SU-DHL-6 (cell line): ENCODE results near the gene MTCL1.

Source experiments
- H2AFZ ChIP-seq: fragments of 200-600 bp; sonication (generic); 2 replicates; pipeline ENCODE4 v1.6.1; 2014; ENCODE audit warnings: low read depth, mild to moderate bottlenecking, moderate library complexity, mixed read lengths, antibody characterized with exemption, low read length; ENCODE audit not compliant: severe bottlenecking
- H3F3A ChIP-seq: fragments of 200-600 bp; shearing (Covaris generic); 2 replicates; pipeline ENCODE4 v1.6.0; 2016; ENCODE audit warnings: antibody characterized with exemption, mild to moderate bottlenecking; ENCODE audit not compliant: insufficient read depth
- H3K27ac ChIP-seq: fragments of 200-600 bp; sonication (generic); 2 replicates; pipeline ENCODE4 v1.5.1; 2016; ENCODE audit warnings: low read depth, mild to moderate bottlenecking, low read length, moderate library complexity, mixed read lengths
- H3K27me3 ChIP-seq: fragments of 200-600 bp; sonication (generic), shearing (Covaris generic); 2 replicates; pipeline ENCODE4 v1.6.0; 2014; ENCODE audit warnings: mild to moderate bottlenecking, low read length
- H3K36me3 ChIP-seq: fragments of 200-600 bp; sonication (generic); 2 replicates; pipeline ENCODE4 v1.6.1; 2014; ENCODE audit warnings: mild to moderate bottlenecking, low read length, mixed read lengths
- H3K4me2 ChIP-seq: fragments of 300-600, 200-600 bp; shearing (Covaris generic), sonication (generic); 2 replicates; pipeline ENCODE4 v1.6.0; 2014; ENCODE audit warnings: low read length, low read depth, mild to moderate bottlenecking; ENCODE audit not compliant: poor library complexity, severe bottlenecking
- H3K4me3 ChIP-seq: fragments of 200-600 bp; sonication (generic); 2 replicates; pipeline ENCODE4 v1.5.1; 2014; ENCODE audit warnings: antibody characterized with exemption, low read length, mild to moderate bottlenecking, mixed read lengths; ENCODE audit not compliant: insufficient read depth, poor library complexity, severe bottlenecking
- H3K79me2 ChIP-seq: fragments of 200-600 bp; sonication (generic); 2 replicates; pipeline ENCODE4 v1.6.1; 2014; ENCODE audit warnings: mild to moderate bottlenecking, low read length, moderate library complexity; ENCODE audit not compliant: insufficient read depth
- H3K9ac ChIP-seq: fragments of 200-600 bp; sonication (generic); 2 replicates; pipeline ENCODE4 v1.7.0; 2014; ENCODE audit warnings: mild to moderate bottlenecking, low read length
- H3K9me2 ChIP-seq: fragments of 200-600 bp; sonication (generic); replicated peaks from 2 replicates; pipeline ENCODE4 v1.6.1; 2014; ENCODE audit warnings: low read length; ENCODE audit not compliant: insufficient read depth
- H3K9me3 ChIP-seq: fragments of 200-600 bp; sonication (generic); 2 replicates; pipeline ENCODE4 v1.6.1; 2014; ENCODE audit warnings: low read length, mixed read lengths; ENCODE audit not compliant: insufficient read depth
- H4K20me1 ChIP-seq: fragments of 200-600 bp; sonication (generic); 2 replicates; pipeline ENCODE4 v1.6.1; 2014; ENCODE audit warnings: low read depth, mild to moderate bottlenecking, antibody characterized with exemption, low read length, moderate library complexity, mixed read lengths
- CTCF ChIP-seq: fragments of 200-600 bp; sonication (generic); IDR thresholded peaks from one replicate; pipeline ENCODE4 v1.5.1; 2017; ENCODE audit warnings: antibody characterized with exemption, mild to moderate bottlenecking, low read length, moderate library complexity; ENCODE audit not compliant: insufficient read depth, poor library complexity, severe bottlenecking
- EZH2phosphoT487 ChIP-seq: fragments of 200-600 bp; sonication (generic), shearing (Covaris generic); conservative IDR thresholded peaks from 2 replicates; pipeline ENCODE4 v1.6.1; 2018; ENCODE audit warnings: mild to moderate bottlenecking, antibody characterized with exemption, low read length, moderate library complexity, mixed read lengths

MTCL1 gene

GRCh38 chr18:8709248-8710059 lies 4.1 kb downstream of the MTCL1 start:
- Histone ChIP-seq H3K9me3 (no peaks in the 10 kb centered on the region), H3K36me3 (no peaks in the 10 kb centered on the region), H3K4me2 (no peak overlapping the region), H3K9me2 (no peaks in the 10 kb centered on the region), H4K20me1 (no peaks in the 10 kb centered on the region), H3K79me2 (no peaks in the 10 kb centered on the region), H3K27me3 (no peaks in the 10 kb centered on the region), H3K9ac (no peak overlapping the region), H3K27ac (no peak overlapping the region), H3K4me3 (no peak overlapping the region), H3F3A (no peaks in the 10 kb centered on the region), H2AFZ (no peak overlapping the region)
- TF ChIP-seq CTCF (no peak), EZH2phosphoT487 (no peak)

GRCh38 chr18:8711736-8712135 lies 6.4 kb downstream of the MTCL1 start:
- H3K4me2 ChIP-seq: no peak overlapping the region
- no peaks in the 10 kb centered on the region for H3K79me2 ChIP-seq
- no peak overlapping the region for H3K27ac ChIP-seq
- H3K27me3 ChIP-seq: no peaks in the 10 kb centered on the region
- no peak for TF ChIP-seq EZH2phosphoT487
- no peak for TF ChIP-seq CTCF
- no peaks in the 10 kb centered on the region for H3K36me3 ChIP-seq
- H2AFZ ChIP-seq: no peak overlapping the region
- no peak overlapping the region for H3K4me3 ChIP-seq
- no peaks in the 10 kb centered on the region for H4K20me1 ChIP-seq
- no peaks in the 10 kb centered on the region for H3F3A ChIP-seq
- H3K9me2 ChIP-seq: no peaks in the 10 kb centered on the region
- no peak overlapping the region for H3K9ac ChIP-seq
- H3K9me3 ChIP-seq: no peaks in the 10 kb centered on the region

GRCh38 chr18:8713691-8714090 lies 8.3 kb downstream of the MTCL1 start:
- no peak overlapping the region for H2AFZ ChIP-seq
- no peaks in the 10 kb centered on the region for H3K9me2 ChIP-seq
- H4K20me1 ChIP-seq: no peaks in the 10 kb centered on the region
- no peaks in the 10 kb centered on the region for H3K36me3 ChIP-seq
- TF ChIP-seq EZH2phosphoT487: no peak
- TF ChIP-seq CTCF: no peak
- no peaks in the 10 kb centered on the region for H3K27me3 ChIP-seq
- no peak overlapping the region for H3K27ac ChIP-seq
- H3K79me2 ChIP-seq: no peaks in the 10 kb centered on the region
- H3K4me3 ChIP-seq: no peak overlapping the region
- H3K9me3 ChIP-seq: no peaks in the 10 kb centered on the region
- no peak overlapping the region for H3K9ac ChIP-seq
- H3K4me2 ChIP-seq: no peak overlapping the region
- H3F3A ChIP-seq: no peaks in the 10 kb centered on the region
